Measurements from ENCODE around the gene GPD1.
A peak's percentile ranks its signal among the peaks of the same experiment; 100 is the strongest.
"Not testable (repeated sequence)": the region's sequence is repeated elsewhere in the genome, so short reads cannot be mapped to it uniquely, and the experiment has no call there.

The GPD1 gene

DNA sequence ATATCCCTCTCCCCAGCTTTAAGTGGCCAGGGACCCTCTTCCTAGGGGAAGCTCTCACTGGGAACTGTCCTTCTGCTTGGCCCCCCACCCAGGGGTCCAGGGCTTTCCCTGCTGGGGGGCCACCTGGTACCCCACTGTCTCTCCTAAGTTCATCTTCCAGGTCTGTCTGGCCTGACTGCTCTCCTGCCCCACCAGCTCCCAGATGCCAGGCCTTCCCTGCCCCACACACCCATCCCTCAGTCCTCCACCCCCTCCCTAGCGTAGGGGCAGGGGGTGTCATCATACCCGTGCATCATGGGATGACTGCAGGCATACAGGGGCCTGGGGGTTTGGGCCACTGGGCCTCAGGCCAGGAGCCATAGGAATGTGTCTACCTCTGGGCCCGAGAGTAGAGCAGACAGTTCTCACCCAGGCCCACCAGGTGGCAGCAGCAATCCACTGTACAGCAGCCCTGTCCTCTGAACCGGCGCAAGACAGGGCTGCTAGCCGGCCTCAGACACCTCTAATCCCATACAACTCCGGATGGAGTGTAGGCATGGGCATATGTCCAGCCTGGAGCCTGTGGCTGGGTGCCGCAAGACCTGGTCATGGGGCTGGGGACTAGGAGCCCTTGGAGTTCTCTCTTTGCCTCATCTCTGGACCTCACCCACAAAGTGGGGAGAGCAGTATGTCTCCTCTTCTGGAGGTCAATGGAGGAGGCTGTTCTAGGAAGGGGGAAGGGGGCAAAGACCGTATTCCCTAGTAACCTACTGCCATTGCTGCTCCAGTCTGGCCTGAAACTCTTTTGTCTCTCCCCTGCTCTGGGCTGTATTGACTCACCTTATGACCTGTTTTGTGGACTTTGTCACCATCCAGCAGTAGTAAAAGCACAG, 28.6 kb upstream of the GPD1 start:
- DNase-seq: peak; percentile 81 to 82

DNA sequence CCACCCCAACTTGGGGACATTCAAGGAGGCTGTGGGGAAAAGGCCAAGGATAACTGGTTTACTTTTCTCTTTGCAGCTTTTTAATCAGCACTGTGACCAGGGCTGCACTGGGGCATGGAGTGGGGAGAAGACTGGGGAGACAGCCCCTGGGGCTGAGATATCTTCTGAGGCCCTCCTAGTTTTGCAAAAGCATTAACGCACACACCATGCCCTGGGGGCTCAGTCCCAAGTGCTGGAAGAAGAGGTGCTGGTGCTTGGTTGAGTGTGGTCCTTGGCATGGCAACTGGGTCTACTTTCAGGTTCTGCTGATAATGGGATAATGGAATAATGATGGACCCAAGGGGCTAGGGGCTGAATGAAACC, 28.0 kb upstream of the GPD1 start:
- no peak for DNase-seq

GRCh38 chr12:50077099-50077498, 26.7 kb upstream of the GPD1 start:
- no peak for DNase-seq

DNA sequence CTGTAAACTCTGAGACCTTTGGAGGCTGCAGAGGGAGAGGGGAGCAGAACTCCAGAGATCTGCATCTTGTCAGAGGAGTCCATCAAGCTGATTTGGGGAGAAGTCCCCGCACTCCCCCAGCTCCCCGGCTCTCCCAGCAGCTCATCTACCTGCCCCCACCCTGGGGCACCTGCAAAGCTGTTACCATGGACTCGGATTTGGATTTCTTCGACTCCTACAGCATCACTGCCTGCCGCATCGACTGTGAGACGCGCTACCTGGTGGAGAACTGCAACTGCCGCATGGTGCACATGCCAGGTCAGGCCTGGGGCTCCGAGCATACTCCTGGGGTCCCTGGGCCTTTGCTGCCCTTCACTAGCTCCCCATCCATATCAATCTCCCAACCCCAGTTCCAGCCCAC, 25.5 kb upstream of the GPD1 start:
- no peak for DNase-seq

DNA sequence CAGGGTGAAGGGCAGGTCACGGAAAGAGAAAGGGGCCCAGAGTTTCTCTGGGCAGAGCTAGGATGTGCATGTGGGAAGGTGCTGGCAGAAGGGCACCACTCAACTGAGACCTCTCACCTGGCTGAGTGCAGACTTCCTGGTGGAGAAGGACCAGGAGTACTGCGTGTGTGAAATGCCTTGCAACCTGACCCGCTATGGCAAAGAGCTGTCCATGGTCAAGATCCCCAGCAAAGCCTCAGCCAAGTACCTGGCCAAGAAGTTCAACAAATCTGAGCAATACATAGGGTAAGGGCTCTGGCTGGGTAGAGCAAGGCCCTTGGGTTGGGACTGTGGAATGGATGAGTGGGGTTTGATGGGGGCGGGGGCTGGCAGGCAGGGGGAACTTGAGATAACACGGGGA, 24.0 kb upstream of the GPD1 start:
- DNase-seq: no peak

DNA sequence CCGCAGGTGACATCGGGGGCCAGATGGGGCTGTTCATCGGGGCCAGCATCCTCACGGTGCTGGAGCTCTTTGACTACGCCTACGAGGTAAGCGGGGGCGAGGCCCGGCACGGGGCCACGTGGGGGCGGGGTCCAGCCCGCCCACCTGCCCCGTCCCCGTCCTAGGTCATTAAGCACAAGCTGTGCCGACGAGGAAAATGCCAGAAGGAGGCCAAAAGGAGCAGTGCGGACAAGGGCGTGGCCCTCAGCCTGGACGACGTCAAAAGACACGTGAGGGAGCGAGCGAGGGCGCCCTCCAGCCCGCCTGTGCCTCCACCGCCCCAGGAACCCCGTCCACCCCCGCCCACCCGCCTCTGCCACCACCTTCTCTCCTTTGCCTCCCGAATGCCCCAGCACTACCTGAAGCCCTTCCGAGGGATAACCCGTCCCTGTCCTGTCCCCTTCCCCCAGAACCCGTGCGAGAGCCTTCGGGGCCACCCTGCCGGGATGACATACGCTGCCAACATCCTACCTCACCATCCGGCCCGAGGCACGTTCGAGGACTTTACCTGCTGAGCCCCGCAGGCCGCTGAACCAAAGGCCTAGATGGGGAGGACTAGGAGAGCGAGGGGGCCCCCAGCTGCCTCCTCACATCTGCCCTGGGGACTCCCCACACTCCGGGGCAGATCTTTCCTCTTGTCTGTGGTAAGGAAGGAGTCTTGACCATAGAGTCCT, 22.6 kb upstream of the GPD1 start:
- no peak for DNase-seq

DNA sequence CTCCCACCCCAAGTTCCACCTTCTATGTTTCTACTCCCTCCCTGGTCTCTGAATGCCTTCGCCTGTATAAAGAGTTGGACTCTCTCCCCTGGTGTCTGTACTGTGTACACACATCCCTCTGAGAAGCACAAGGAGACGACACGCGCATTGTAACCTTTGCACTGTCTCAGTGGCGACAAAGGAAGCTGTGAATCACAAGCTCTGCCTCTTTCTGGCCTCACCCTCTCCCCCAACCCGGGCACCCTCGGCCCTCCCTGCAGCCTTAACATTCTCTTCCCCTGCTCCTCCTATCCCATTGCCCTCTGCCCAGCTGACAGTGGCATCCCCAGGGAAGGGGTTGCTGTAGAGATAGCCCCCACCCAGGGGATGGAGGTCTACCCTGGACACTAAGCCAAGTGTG, 21.2 kb upstream of the GPD1 start:
- DNase-seq: no peak

DNA sequence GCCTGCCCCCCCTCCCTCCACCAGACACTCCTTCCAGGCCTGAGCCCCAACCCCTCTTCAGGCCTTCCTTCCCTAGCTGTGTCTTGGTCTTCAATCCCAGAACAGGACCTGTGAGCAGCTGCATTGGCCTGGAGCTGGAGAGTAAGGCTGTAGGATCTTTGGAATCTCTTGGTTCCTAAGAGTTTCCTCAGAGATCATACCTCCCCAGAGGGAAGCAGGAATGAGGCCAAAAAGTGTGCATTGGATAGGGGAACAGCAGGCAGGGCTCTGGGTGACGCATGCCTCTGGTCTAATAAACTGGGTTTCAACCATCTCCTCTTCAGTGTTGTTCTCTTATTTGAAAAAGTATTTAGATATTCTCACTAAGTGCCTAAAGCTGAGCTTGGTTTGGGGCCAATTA, 20.5 kb upstream of the GPD1 start:
- DNase-seq: no peak

GRCh38 chr12:50084409-50084774, 19.4 kb upstream of the GPD1 start:
- not testable (repeated sequence) for DNase-seq

GRCh38 chr12:50084775-50085614, 18.8 kb upstream of the GPD1 start, which contains the start of gene SMARCD1:
TSS of gene SMARCD1 (plus strand) at chr12:50085342. CDS start at chr12:50085370, 28 bp downstream.
- peak; percentile 91 for DNase-seq

DNA sequence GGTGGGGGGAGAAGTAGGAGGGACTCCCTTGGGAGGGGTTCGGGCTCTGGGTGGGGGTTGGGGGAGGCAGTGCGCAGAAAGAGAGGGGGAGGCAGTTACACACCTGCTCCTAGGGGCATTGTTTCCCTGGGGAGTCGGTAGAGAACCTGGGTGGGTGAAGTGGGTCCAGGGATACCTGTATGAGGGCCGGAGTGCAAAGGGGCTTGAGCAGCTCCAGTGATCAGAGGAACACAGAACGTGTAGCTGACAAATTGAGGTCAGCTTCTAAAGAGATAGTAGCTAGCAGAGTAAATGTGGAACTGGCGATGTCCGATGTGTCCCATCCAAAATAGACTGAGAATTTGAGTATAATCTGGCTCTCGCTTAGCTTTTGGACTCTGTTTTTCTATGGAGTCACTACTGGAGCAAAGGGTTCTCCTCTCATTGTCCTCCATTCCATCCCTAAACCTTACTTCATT, 18.2 kb upstream of the GPD1 start:
- no peak for DNase-seq

GRCh38 chr12:50086148-50086547, 17.7 kb upstream of the GPD1 start:
- no peak for DNase-seq

DNA sequence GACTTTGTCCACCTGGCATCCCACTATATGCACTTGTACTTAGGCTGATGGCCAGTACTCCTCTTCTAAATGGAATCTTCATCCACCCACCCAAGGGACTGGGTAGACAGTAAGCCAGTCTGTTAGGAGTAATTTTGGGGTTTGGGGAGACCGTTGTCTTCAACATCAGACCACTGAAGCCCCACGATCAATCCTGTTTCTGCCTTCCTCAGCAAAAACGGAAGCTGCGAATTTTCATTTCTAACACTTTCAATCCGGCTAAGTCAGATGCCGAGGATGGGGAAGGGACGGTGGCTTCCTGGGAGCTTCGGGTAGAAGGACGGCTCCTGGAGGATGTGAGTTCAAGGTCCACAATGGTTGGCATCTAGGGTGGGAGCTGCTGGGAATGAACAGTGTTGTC, 16.7 kb upstream of the GPD1 start:
- no peak for DNase-seq

DNA sequence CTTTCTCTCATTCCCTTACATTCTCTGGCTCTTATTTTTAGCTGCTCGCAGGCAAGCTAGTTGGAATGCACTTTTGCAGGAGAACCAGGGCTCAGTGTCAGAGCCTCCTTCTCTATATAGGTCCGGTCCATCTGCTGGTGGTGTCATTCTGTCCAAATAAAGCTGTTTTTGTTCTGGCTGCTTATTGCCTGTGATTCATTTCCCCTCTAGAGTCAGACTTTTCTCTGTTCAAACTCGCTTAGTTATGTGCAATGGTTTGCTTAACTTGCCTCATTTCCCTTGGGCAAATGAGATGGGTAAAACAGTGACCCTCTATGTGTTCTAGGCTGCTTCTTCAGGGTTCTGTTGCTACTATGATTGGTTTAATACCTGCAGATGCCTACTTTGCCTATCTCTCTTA, 15.8 kb upstream of the GPD1 start:
- no peak for DNase-seq

GRCh38 chr12:50088577-50089335, 15.1 kb upstream of the GPD1 start:
- DNase-seq: peak; percentile 53 to 75

GRCh38 chr12:50089730-50090129, 14.1 kb upstream of the GPD1 start:
- DNase-seq: no peak

- no peak for DNase-seq
Observed at GRCh38 chr12:50090391-50090790, 13.4 kb upstream of the GPD1 start.

- no peak for DNase-seq
Observed at GRCh38 chr12:50097952-50098351, 5.9 kb upstream of the GPD1 start.

DNA sequence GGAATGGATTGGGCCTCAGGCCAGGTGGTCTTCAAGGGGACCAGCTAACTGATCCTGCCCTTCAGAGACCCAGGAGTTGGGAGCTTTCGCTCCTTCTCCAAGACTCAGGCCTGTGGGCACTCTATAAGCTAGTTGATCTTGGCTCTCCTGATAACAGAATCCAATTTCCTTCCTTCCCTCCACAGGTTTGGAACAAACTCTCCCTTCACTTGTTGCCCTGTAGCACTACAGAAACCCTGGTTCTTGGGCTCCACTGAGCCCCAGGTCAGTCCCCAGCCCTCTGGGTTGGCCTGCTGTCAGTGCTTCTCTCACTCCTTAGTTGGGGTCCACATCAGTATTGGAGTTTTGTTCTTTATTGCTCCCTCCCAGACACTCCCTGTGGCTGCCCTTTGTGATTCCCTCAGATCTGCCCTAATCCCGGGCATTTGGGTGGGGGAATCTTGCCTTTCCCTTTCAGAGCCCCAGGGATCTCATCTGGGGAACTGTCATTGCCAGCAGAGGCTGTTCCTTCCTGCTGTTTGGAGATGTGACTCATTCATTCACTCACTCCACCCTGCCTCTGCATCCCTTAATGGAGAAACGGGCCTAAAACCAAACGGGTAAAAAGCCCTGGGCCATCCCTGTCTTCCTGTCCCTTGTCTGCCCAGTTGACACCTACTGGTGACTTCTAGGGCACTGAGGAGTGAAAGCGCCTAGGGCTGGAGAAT, 4.4 kb upstream of the GPD1 start:
- no peak for DNase-seq

DNA sequence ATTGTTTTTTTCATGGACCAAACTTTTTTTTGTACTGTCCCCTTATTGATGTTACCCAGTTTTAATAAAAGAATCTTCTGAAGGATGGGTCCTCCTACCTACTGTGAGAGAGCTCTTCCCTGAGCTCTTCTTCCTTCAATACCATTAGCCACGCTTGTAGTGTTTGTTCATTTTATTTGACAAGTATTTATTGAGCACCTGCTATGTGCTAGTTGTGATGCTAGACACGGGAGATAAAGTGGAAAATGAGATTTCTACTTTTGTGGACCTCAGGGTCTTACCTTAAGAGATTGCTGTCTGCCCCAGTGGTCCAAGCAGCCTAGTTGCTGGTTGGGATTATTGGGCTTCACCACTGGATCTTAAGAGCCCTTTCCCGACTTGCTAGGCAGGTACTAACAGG, 3.2 kb upstream of the GPD1 start:
- DNase-seq: no peak

DNA sequence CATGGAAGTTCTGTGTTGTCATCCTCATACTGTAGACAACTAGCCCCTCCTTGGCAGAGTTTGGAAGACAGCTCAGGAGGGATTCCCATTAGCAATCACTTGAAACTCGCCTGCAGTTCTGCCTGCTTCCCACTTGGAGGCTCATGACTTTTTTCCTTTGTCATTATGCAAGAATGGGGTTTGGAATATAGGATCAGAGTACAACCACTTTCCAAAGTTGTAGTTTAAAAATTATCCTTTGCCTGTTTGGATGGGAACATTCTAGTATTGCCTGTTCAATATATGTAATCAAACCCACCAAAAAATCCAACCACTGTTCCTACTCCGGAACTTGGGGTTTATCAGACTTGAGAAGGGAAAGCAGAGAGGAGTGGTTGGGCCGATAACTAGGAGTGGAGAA, 2.1 kb upstream of the GPD1 start:
- DNase-seq: no peak

DNA sequence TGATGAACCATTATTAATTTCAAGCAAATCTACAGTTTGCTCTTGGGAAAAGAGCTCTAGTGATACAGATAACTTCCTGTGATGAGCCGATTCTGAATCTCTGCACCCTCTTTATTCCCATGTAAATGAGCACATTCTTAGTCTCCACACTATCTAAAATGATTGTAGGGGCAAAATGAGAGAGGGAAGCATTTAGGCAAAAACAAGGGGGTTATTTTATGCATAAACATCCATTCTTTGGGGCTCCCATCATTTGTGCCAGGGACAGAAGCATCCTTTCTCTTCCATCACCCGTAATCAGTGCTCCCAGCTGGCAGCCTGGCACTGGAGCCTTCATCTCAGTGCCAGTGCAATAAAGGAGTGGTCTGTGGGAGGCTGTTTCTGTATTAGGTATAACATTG, 1.7 kb upstream of the GPD1 start:
- DNase-seq: no peak

Measured in CD4-positive, alpha-beta T cell treated with Interleukin-4 for 1 hour (primary cell).